Neural progenitor cell (in vitro differentiated cells): Measurements from ENCODE around the gene ACP4. TPM values are rescaled to one million over a fixed set of nuclear protein-coding genes. Genes with fewer than 3 reads are reported as not detected.

Source experiments
- DNase-seq: peaks from one replicate; pipeline ENCODE4 v3.0.0-alpha.2; 2016; ENCODE audit warnings: low spot score
- H2AFZ ChIP-seq: fragments of 200-600 bp; sonication (generic); replicated peaks from 2 replicates; pipeline ENCODE4 v1.6.1; 2016; ENCODE audit warnings: antibody characterized with exemption
- H3F3A ChIP-seq: fragments of 200-600 bp; sonication (generic); 2 replicates; pipeline ENCODE4 v1.6.1; 2016; ENCODE audit warnings: antibody characterized with exemption, low read depth
- H3K27ac ChIP-seq: fragments of 200-600 bp; sonication (generic); 2 replicates; pipeline ENCODE4 v1.5.1; 2016; ENCODE audit warnings: mild to moderate bottlenecking
- H3K27me3 ChIP-seq: fragments of 200-600 bp; sonication (generic); 2 replicates; pipeline ENCODE4 v1.6.1; 2016; ENCODE audit warnings: mild to moderate bottlenecking, moderate library complexity
- H3K36me3 ChIP-seq: fragments of 200-600 bp; sonication (generic); 2 replicates; pipeline ENCODE4 v1.5.1; 2016
- H3K4me1 ChIP-seq: fragments of 200-600 bp; sonication (generic); 2 replicates; pipeline ENCODE4 v1.6.1; 2016; ENCODE audit warnings: mixed run types
- H3K4me2 ChIP-seq: fragments of 200-600 bp; sonication (generic); 2 replicates; pipeline ENCODE4 v1.6.1; 2016
- H3K4me3 ChIP-seq: fragments of 200-600 bp; sonication (generic); 2 replicates; pipeline ENCODE4 v1.5.1; 2016
- H3K79me2 ChIP-seq: fragments of 200-600 bp; sonication (generic); 2 replicates; pipeline ENCODE4 v1.6.1; 2016; ENCODE audit warnings: low read depth
- H3K9ac ChIP-seq: fragments of 200-600 bp; sonication (generic); 2 replicates; pipeline ENCODE4 v1.6.1; 2016
- H3K9me3 ChIP-seq: fragments of 200-600 bp; sonication (generic); 2 replicates; pipeline ENCODE4 v1.5.1; 2016; ENCODE audit warnings: low read depth
- H4K20me1 ChIP-seq: fragments of 200-600 bp; sonication (generic); 2 replicates; pipeline ENCODE4 v1.6.1; 2016; ENCODE audit warnings: low read depth
- H3K27ac Mint-ChIP-seq: 3 replicates; pipeline ENCODE4 v1.8.0; 2021; ENCODE audit warnings: mixed read lengths
- H3K27me3 Mint-ChIP-seq: 2 replicates; pipeline ENCODE4 v1.8.0; 2022; ENCODE audit warnings: low read depth, mild to moderate bottlenecking, inconsistent platforms, moderate library complexity, mixed read lengths; ENCODE audit not compliant: insufficient read depth
- H3K36me3 Mint-ChIP-seq: 3 replicates; pipeline ENCODE4 v1.8.0; 2021; ENCODE audit warnings: mixed read lengths
- H3K4me1 Mint-ChIP-seq: 3 replicates; pipeline ENCODE4 v1.8.0; 2021; ENCODE audit warnings: mixed read lengths
- H3K4me3 Mint-ChIP-seq: 3 replicates; pipeline ENCODE4 v1.8.0; 2021; ENCODE audit warnings: mild to moderate bottlenecking, moderate library complexity, mixed read lengths
- H3K9me3 Mint-ChIP-seq: 3 replicates; pipeline ENCODE4 v1.8.0; 2020; ENCODE audit warnings: mixed read lengths
- CTCF ChIP-seq: fragments of 200-600 bp; sonication (generic); IDR thresholded peaks from 2 replicates; pipeline ENCODE4 v1.5.1; 2017; ENCODE audit warnings: antibody characterized with exemption, mild to moderate bottlenecking
- EZH2 ChIP-seq: fragments of 200-600 bp; sonication (generic); IDR thresholded peaks from 2 replicates; pipeline ENCODE4 v1.6.1; 2017; ENCODE audit warnings: antibody characterized with exemption, mild to moderate bottlenecking, moderate library complexity
- EZH2phosphoT487 ChIP-seq: fragments of 200-600 bp; sonication (generic); IDR thresholded peaks from 2 replicates; pipeline ENCODE4 v1.6.1; 2017; ENCODE audit warnings: antibody characterized with exemption
- total RNA-seq: library from RNA; depleted of rRNA; stranded (reverse); fragments of >200 nt; gene quantifications from 2 replicates; pipeline ENCODE4 v1.2.3, GENCODE V29; 2015; ENCODE audit warnings: low replicate concordance

The ACP4 gene
- total RNA-seq, 1 donor from 2014 or later = not detected

- Histone ChIP-seq H3K9ac (no peak overlapping the region), H3K36me3 (no peaks in the 10 kb centered on the region), H2AFZ (no peak overlapping the region), H3K4me1 (no peaks in the 10 kb centered on the region), H3K79me2 (no peaks in the 10 kb centered on the region), H3K9me3 (no peaks in the 10 kb centered on the region), H3K4me3 (no peak overlapping the region), H3K27ac (no peak overlapping the region), H3K4me2 (no peak overlapping the region), H3K27me3 (peaks cover 45% of the 10 kb centered on the region), H4K20me1 (no peaks in the 10 kb centered on the region), H3F3A (no peaks in the 10 kb centered on the region)
- no peak for DNase-seq
- no peak for TF ChIP-seq EZH2phosphoT487
- no peak for TF ChIP-seq EZH2
- TF ChIP-seq CTCF = no peak
- no peak overlapping the region for H3K27ac Mint-ChIP-seq
- H3K27me3 Mint-ChIP-seq = peaks cover 12% of the 10 kb centered on the region
- no peaks in the 10 kb centered on the region for H3K9me3 Mint-ChIP-seq
- no peak overlapping the region for H3K4me3 Mint-ChIP-seq
- H3K36me3 Mint-ChIP-seq = no peaks in the 10 kb centered on the region
- H3K4me1 Mint-ChIP-seq = peaks cover 33% of the 10 kb centered on the region
These were observed 5.5 kb upstream of the ACP4 start for GRCh38 chr19:50784710-50785109.

- TF ChIP-seq EZH2 (no peak), EZH2phosphoT487 (no peak)
- H3K27ac Mint-ChIP-seq = no peak overlapping the region
- no peaks in the 10 kb centered on the region for H3K9me3 ChIP-seq
- peak overlapping the region; percentile 33 for H3K4me3 Mint-ChIP-seq
- H3K4me3 ChIP-seq = no peak overlapping the region
- H2AFZ ChIP-seq = no peak overlapping the region
- H3K36me3 ChIP-seq = no peaks in the 10 kb centered on the region
- H3K36me3 Mint-ChIP-seq = no peaks in the 10 kb centered on the region
- no peak for DNase-seq
- no peaks in the 10 kb centered on the region for H4K20me1 ChIP-seq
- H3K4me2 ChIP-seq = no peak overlapping the region
- H3K4me1 ChIP-seq = no peaks in the 10 kb centered on the region
- no peaks in the 10 kb centered on the region for H3K79me2 ChIP-seq
- H3K9ac ChIP-seq = no peak overlapping the region
- H3K27me3 Mint-ChIP-seq = peaks cover 11% of the 10 kb centered on the region
- peaks cover 28% of the 10 kb centered on the region for H3K4me1 Mint-ChIP-seq
- H3K27ac ChIP-seq = no peak overlapping the region
- H3K9me3 Mint-ChIP-seq = no peaks in the 10 kb centered on the region
- H3K27me3 ChIP-seq = peaks cover 39% of the 10 kb centered on the region
- no peaks in the 10 kb centered on the region for H3F3A ChIP-seq
These were observed 4.9 kb upstream of the ACP4 start for GRCh38 chr19:50785329-50785728.

- Histone ChIP-seq H3K9ac (no peak overlapping the region), H3K27ac (no peak overlapping the region), H2AFZ (no peak overlapping the region), H3K4me3 (no peak overlapping the region), H3K27me3 (peaks cover 8% of the 10 kb centered on the region), H3K9me3 (no peaks in the 10 kb centered on the region), H3F3A (peaks cover 12% of the 10 kb centered on the region), H3K79me2 (no peaks in the 10 kb centered on the region), H3K36me3 (no peaks in the 10 kb centered on the region), H3K4me1 (peaks cover 4% of the 10 kb centered on the region), H3K4me2 (no peak overlapping the region), H4K20me1 (peaks cover 18% of the 10 kb centered on the region)
- no peak for DNase-seq
- TF ChIP-seq EZH2phosphoT487 (no peak), CTCF (no peak), EZH2 (no peak)
- peaks cover 10% of the 10 kb centered on the region for H3K27me3 Mint-ChIP-seq
- H3K36me3 Mint-ChIP-seq = peaks cover 5% of the 10 kb centered on the region
- H3K4me1 Mint-ChIP-seq = peaks cover 6% of the 10 kb centered on the region
- peaks cover 2% of the 10 kb centered on the region for H3K9me3 Mint-ChIP-seq
- peak overlapping the region; percentile 42 for H3K4me3 Mint-ChIP-seq
- peak overlapping the region; percentile 9 for H3K27ac Mint-ChIP-seq
These were observed 780 bp downstream of the ACP4 start for GRCh38 chr19:50790922-50791467.

GRCh38 chr19:50791594-50792271, 1.5 kb downstream of the ACP4 start:
- Histone ChIP-seq H3K27me3 (peaks cover 8% of the 10 kb centered on the region), H3K4me2 (no peak overlapping the region), H3F3A (peaks cover 19% of the 10 kb centered on the region), H3K27ac (no peak overlapping the region), H4K20me1 (peaks cover 26% of the 10 kb centered on the region), H3K36me3 (no peaks in the 10 kb centered on the region), H3K4me3 (no peak overlapping the region), H3K79me2 (no peaks in the 10 kb centered on the region), H2AFZ (no peak overlapping the region), H3K9me3 (no peaks in the 10 kb centered on the region), H3K9ac (no peak overlapping the region), H3K4me1 (peaks cover 4% of the 10 kb centered on the region)
- Mint-ChIP-seq H3K4me1 (peaks cover 3% of the 10 kb centered on the region), H3K4me3 (no peak overlapping the region), H3K27ac (no peak overlapping the region), H3K36me3 (peaks cover 5% of the 10 kb centered on the region), H3K9me3 (peaks cover 2% of the 10 kb centered on the region), H3K27me3 (peaks cover 8% of the 10 kb centered on the region)
- no peak for DNase-seq
- no peak for TF ChIP-seq CTCF
- no peak for TF ChIP-seq EZH2
- no peak for TF ChIP-seq EZH2phosphoT487
